Liver (tissue), 9 donors: Measurements from ENCODE around the gene NIPSNAP2. TPM values are rescaled to one million over a fixed set of nuclear protein-coding genes. Genes with fewer than 3 reads are reported as not detected.

Experiments used
- DNase-seq: peaks from one replicate; pipeline ENCODE4 v3.0.0-alpha.2; 2017; ENCODE audit warnings: low spot score
- H3K27ac ChIP-seq, 2 donors: one replicate each; pipeline ENCODE4 v1.7.0; 2013; ENCODE audit warnings: inconsistent platforms in 2 of 2, low read length in 2 of 2, control low read depth in 1 of 2, low read depth in 1 of 2, mild to moderate bottlenecking in 1 of 2
- H3K27me3 ChIP-seq, 4 donors: one replicate each; pipeline versions ENCODE4 v1.6.1 to v1.7.0; 2013; ENCODE audit warnings: low read length in 3 of 4, inconsistent platforms in 1 of 4, mild to moderate bottlenecking in 1 of 4, moderate library complexity in 1 of 4; ENCODE audit not compliant: control insufficient read depth in 4 of 4, insufficient read depth in 4 of 4
- H3K36me3 ChIP-seq, 4 donors: one replicate each; pipeline versions ENCODE4 v1.6.1 to v1.7.0; 2013; ENCODE audit warnings: low read length in 3 of 4, mild to moderate bottlenecking in 3 of 4, low read depth in 1 of 4, moderate library complexity in 1 of 4; ENCODE audit not compliant: control insufficient read depth in 4 of 4, insufficient read depth in 3 of 4
- H3K4me1 ChIP-seq, 4 donors: one replicate each; pipeline versions ENCODE4 v1.6.1 to v1.7.0; 2013; ENCODE audit warnings: low read length in 3 of 4, mild to moderate bottlenecking in 3 of 4, moderate library complexity in 1 of 4; ENCODE audit not compliant: control insufficient read depth in 4 of 4, insufficient read depth in 4 of 4
- H3K4me3 ChIP-seq, 3 donors: one replicate each; pipeline versions ENCODE4 v1.6.1 to v1.7.0; 2013; ENCODE audit warnings: low read length in 3 of 3, control low read depth in 1 of 3, low read depth in 1 of 3, mild to moderate bottlenecking in 1 of 3
- H3K9ac ChIP-seq, 2 donors: one replicate each; pipeline ENCODE4 v1.7.0; 2013; ENCODE audit warnings: low read length in 2 of 2, mild to moderate bottlenecking in 2 of 2, moderate library complexity in 2 of 2, control low read depth in 1 of 2, low read depth in 1 of 2
- H3K9me3 ChIP-seq, 4 donors: one replicate each; pipeline versions ENCODE4 v1.6.1 to v1.7.0; 2013; ENCODE audit warnings: low read length in 3 of 4; ENCODE audit not compliant: control insufficient read depth in 4 of 4
- ATF3 ChIP-seq: IDR thresholded peaks from 2 replicates; pipeline ENCODE4 v1.6.1; 2016; ENCODE audit warnings: antibody characterized with exemption
- EGR1 ChIP-seq, 2 donors: IDR thresholded peaks; 2 replicates each; pipeline ENCODE4 v1.6.1; 2016 to 2018; ENCODE audit warnings: antibody characterized with exemption in 2 of 2, low read depth in 2 of 2
- FOXA1 ChIP-seq: IDR thresholded peaks from 2 replicates; pipeline ENCODE4 v1.6.1; 2016; ENCODE audit warnings: antibody characterized with exemption
- FOXA2 ChIP-seq: IDR thresholded peaks from 2 replicates; pipeline ENCODE4 v1.6.1; 2016; ENCODE audit warnings: antibody characterized with exemption
- GABPA ChIP-seq, 2 donors: IDR thresholded peaks in 1 of 2; conservative IDR thresholded peaks in 1 of 2; 2 replicates each; pipeline ENCODE4 v1.6.1; 2016; ENCODE audit warnings: antibody characterized with exemption in 2 of 2, mild to moderate bottlenecking in 1 of 2, moderate library complexity in 1 of 2
- HNF4A ChIP-seq, 2 donors: conservative IDR thresholded peaks; 2 replicates each; pipeline ENCODE4 v1.6.1; 2016; ENCODE audit warnings: antibody characterized with exemption in 2 of 2, mild to moderate bottlenecking in 2 of 2
- HNF4G ChIP-seq: IDR thresholded peaks from 2 replicates; pipeline ENCODE4 v1.6.1; 2016; ENCODE audit warnings: antibody characterized with exemption
- JUND ChIP-seq, 2 donors: IDR thresholded peaks; 2 replicates each; pipeline ENCODE4 v1.6.1; 2016; ENCODE audit warnings: antibody characterized with exemption in 2 of 2
- NR2F2 ChIP-seq: IDR thresholded peaks from 2 replicates; pipeline ENCODE4 v1.6.1; 2016; ENCODE audit warnings: antibody characterized with exemption
- RAD21 ChIP-seq, 2 donors: IDR thresholded peaks; 2 replicates each; pipeline ENCODE4 v1.6.1; 2016; ENCODE audit warnings: antibody characterized with exemption in 2 of 2, mild to moderate bottlenecking in 2 of 2
- RXRA ChIP-seq, 2 donors: IDR thresholded peaks; 2 replicates each; pipeline ENCODE4 v1.6.1; 2017 to 2018; ENCODE audit warnings: antibody characterized with exemption in 2 of 2, mild to moderate bottlenecking in 1 of 2
- SP1 ChIP-seq: IDR thresholded peaks from 2 replicates; pipeline ENCODE4 v1.6.1; 2018; ENCODE audit warnings: antibody characterized with exemption, mild to moderate bottlenecking
- TAF1 ChIP-seq: conservative IDR thresholded peaks from 2 replicates; pipeline ENCODE4 v1.6.1; 2016; ENCODE audit warnings: antibody characterized with exemption, mild to moderate bottlenecking
- YY1 ChIP-seq: IDR thresholded peaks from 2 replicates; pipeline ENCODE4 v1.6.1; 2016; ENCODE audit warnings: antibody characterized with exemption, mild to moderate bottlenecking
- WGBS: extraction: QIAGEN DNeasy Blood & Tissue Kit; methylation state at CpG from one replicate; pipeline ENCODE4 v1.1.7; 2013; 5-methylcytosine and 5-hydroxymethylcytosine counted together
- polyA plus RNA-seq, 2 donors: library from polyadenylated mRNA; stranded (reverse) in 1 of 2; unstranded in 1 of 2; fragments of 200-250 nt in 1 of 2; fragments of >200 nt in 1 of 2; fragmentation: Nextera tagmentation in 1 of 2; extraction: Ambion mirVana in 1 of 2; gene quantifications; one replicate each; pipeline versions ENCODE4 v1.2.1 to v1.2.3, GENCODE V29; 2013 to 2015
- total RNA-seq, 2 donors: library from RNA; depleted of rRNA; stranded (reverse); fragments of >200 nt; gene quantifications; one replicate each; pipeline ENCODE4 v1.2.3, GENCODE V29; 2014
- TF ChIP-seq, protein P1 (sequence below): IDR thresholded peaks from 2 replicates; pipeline ENCODE4 v1.6.1; 2016; ENCODE audit warnings: antibody characterized with exemption
- TF ChIP-seq, protein P2 (sequence below): fragments of 150-350 bp; IDR thresholded peaks from 2 replicates; pipeline ENCODE4 v1.5.1; 2017; ENCODE audit warnings: improper control_type of control experiment, low read depth, low read length; ENCODE audit not compliant: missing input control
- TF ChIP-seq, protein P3 (sequence below): IDR thresholded peaks from 2 replicates; pipeline ENCODE4 v1.6.1; 2016; ENCODE audit warnings: antibody characterized with exemption
- TF ChIP-seq, protein P4 (sequence below): IDR thresholded peaks from 2 replicates; pipeline ENCODE4 v1.6.1; 2016; ENCODE audit warnings: antibody characterized with exemption, mild to moderate bottlenecking
- donor health status: healthy.
- donor health status: healthy.
- donor health status: healthy.
- donor health status: healthy.
- donor health status: healthy.

The NIPSNAP2 gene
- total and polyA plus RNA-seq, 4 donors: 6.0 to 20.4 (median 11.8) TPM

GRCh38 chr7:55966851-55967250 is 2.5 kb downstream of the NIPSNAP2 start:
- peaks cover 0 to 19% (median 13%) of the 10 kb centered on the region in 4 donors for H3K4me1 ChIP-seq
- H3K27ac ChIP-seq: no peak overlapping the region
- H3K9ac ChIP-seq: no peak overlapping the region
- TF ChIP-seq SP1: no peak
- DNase-seq: no peak
- H3K4me3 ChIP-seq: no peak overlapping the region
- no peaks in the 10 kb centered on the region for H3K9me3 ChIP-seq
- 96% methylated on average over 6 of the region's 6 CpGs for WGBS
- H3K36me3 ChIP-seq: peaks cover 0 to 3% (median 0%) of the 10 kb centered on the region in 4 donors
- H3K27me3 ChIP-seq: no peaks in the 10 kb centered on the region

DNA sequence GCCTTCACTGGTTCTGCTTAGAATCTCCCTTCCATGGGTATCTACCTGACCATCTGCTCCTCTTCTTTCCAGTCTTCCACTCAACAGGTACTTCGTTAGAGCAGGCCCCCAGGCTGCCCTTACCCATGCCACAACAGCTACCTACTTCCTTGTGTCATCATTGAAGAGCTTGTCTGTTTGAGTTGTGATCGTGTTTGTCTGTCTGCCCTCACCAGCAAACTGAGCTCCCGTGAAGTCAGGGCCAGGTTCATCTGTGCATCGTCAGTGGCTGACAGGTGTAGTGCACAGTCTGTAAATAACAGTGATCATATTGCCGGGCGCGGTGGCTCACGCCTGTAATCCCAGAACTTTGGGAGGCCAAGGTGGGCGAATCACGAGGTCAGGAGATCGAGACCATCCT is 5.0 kb downstream of the NIPSNAP2 start:
- H3K4me1 ChIP-seq: peaks cover 1 to 14% (median 11%) of the 10 kb centered on the region in 4 donors
- H3K27me3 ChIP-seq: no peaks in the 10 kb centered on the region
- H3K9ac ChIP-seq: no peak overlapping the region
- no peak overlapping the region for H3K27ac ChIP-seq
- TF ChIP-seq YY1: no peak
- TF ChIP-seq NR2F2: no peak
- TF ChIP-seq, protein P1, sequence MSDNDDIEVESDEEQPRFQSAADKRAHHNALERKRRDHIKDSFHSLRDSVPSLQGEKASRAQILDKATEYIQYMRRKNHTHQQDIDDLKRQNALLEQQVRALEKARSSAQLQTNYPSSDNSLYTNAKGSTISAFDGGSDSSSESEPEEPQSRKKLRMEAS: no peak
- no peak for TF ChIP-seq FOXA1
- no peak for TF ChIP-seq EGR1 (IDR thresholded peaks at IDR 0.05; ENCODE audit: low read depth in 2 of 2)
- TF ChIP-seq, protein P2, sequence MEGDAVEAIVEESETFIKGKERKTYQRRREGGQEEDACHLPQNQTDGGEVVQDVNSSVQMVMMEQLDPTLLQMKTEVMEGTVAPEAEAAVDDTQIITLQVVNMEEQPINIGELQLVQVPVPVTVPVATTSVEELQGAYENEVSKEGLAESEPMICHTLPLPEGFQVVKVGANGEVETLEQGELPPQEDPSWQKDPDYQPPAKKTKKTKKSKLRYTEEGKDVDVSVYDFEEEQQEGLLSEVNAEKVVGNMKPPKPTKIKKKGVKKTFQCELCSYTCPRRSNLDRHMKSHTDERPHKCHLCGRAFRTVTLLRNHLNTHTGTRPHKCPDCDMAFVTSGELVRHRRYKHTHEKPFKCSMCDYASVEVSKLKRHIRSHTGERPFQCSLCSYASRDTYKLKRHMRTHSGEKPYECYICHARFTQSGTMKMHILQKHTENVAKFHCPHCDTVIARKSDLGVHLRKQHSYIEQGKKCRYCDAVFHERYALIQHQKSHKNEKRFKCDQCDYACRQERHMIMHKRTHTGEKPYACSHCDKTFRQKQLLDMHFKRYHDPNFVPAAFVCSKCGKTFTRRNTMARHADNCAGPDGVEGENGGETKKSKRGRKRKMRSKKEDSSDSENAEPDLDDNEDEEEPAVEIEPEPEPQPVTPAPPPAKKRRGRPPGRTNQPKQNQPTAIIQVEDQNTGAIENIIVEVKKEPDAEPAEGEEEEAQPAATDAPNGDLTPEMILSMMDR: no peak
- no peak for TF ChIP-seq SP1
- no peak for TF ChIP-seq RAD21 (IDR thresholded peaks at IDR 0.05)
- TF ChIP-seq, protein P3, sequence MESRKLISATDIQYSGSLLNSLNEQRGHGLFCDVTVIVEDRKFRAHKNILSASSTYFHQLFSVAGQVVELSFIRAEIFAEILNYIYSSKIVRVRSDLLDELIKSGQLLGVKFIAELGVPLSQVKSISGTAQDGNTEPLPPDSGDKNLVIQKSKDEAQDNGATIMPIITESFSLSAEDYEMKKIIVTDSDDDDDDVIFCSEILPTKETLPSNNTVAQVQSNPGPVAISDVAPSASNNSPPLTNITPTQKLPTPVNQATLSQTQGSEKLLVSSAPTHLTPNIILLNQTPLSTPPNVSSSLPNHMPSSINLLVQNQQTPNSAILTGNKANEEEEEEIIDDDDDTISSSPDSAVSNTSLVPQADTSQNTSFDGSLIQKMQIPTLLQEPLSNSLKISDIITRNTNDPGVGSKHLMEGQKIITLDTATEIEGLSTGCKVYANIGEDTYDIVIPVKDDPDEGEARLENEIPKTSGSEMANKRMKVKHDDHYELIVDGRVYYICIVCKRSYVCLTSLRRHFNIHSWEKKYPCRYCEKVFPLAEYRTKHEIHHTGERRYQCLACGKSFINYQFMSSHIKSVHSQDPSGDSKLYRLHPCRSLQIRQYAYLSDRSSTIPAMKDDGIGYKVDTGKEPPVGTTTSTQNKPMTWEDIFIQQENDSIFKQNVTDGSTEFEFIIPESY: no peak
- TF ChIP-seq FOXA2: no peak
- TF ChIP-seq, protein P4, sequence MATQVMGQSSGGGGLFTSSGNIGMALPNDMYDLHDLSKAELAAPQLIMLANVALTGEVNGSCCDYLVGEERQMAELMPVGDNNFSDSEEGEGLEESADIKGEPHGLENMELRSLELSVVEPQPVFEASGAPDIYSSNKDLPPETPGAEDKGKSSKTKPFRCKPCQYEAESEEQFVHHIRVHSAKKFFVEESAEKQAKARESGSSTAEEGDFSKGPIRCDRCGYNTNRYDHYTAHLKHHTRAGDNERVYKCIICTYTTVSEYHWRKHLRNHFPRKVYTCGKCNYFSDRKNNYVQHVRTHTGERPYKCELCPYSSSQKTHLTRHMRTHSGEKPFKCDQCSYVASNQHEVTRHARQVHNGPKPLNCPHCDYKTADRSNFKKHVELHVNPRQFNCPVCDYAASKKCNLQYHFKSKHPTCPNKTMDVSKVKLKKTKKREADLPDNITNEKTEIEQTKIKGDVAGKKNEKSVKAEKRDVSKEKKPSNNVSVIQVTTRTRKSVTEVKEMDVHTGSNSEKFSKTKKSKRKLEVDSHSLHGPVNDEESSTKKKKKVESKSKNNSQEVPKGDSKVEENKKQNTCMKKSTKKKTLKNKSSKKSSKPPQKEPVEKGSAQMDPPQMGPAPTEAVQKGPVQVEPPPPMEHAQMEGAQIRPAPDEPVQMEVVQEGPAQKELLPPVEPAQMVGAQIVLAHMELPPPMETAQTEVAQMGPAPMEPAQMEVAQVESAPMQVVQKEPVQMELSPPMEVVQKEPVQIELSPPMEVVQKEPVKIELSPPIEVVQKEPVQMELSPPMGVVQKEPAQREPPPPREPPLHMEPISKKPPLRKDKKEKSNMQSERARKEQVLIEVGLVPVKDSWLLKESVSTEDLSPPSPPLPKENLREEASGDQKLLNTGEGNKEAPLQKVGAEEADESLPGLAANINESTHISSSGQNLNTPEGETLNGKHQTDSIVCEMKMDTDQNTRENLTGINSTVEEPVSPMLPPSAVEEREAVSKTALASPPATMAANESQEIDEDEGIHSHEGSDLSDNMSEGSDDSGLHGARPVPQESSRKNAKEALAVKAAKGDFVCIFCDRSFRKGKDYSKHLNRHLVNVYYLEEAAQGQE: no peak
- no peak for TF ChIP-seq HNF4A (conservative IDR thresholded peaks at IDR 0.05)
- TF ChIP-seq TAF1: no peak
- no peak for TF ChIP-seq RXRA (IDR thresholded peaks at IDR 0.05)
- TF ChIP-seq ATF3: no peak
- no peak for TF ChIP-seq JUND (IDR thresholded peaks at IDR 0.05)
- TF ChIP-seq GABPA (IDR thresholded peaks at IDR 0.05 in 1 of 2, conservative IDR thresholded peaks at IDR 0.05 in 1 of 2): no peak
- TF ChIP-seq HNF4G: no peak
- 90% methylated on average over 11 of the region's 11 CpGs for WGBS
- H3K4me3 ChIP-seq: no peak overlapping the region
- peaks cover 0 to 3% (median 0%) of the 10 kb centered on the region in 4 donors for H3K36me3 ChIP-seq
- DNase-seq: no peak
- H3K9me3 ChIP-seq: no peaks in the 10 kb centered on the region
